Osteoblast (primary cell): ENCODE results near the gene CELSR2. TPM values are rescaled to one million over a fixed set of nuclear protein-coding genes. Genes with fewer than 3 reads are reported as not detected.

Experiments
- DNase-seq: peaks from one replicate; pipeline ENCODE4 v3.0.0; 2011; ENCODE audit warnings: low spot score, mixed read lengths; ENCODE audit not compliant: insufficient read length; ENCODE audit errors: missing footprints
- H2AFZ ChIP-seq: 2 replicates; pipeline ENCODE4 v1.6.0; 2011; ENCODE audit warnings: mild to moderate bottlenecking, low read length
- H3K27ac ChIP-seq: 2 replicates; pipeline ENCODE4 v1.5.1; 2011; ENCODE audit warnings: mild to moderate bottlenecking, low read depth, low read length, moderate library complexity
- H3K27me3 ChIP-seq: 2 replicates; pipeline ENCODE4 v1.6.0; 2012; ENCODE audit warnings: mild to moderate bottlenecking, control low read depth, inconsistent platforms, low read length, moderate library complexity; ENCODE audit not compliant: insufficient read depth
- H3K36me3 ChIP-seq: 2 replicates; pipeline ENCODE4 v1.5.1; 2011; ENCODE audit warnings: mild to moderate bottlenecking, low read length, control low read depth, moderate library complexity; ENCODE audit not compliant: insufficient read depth
- H3K4me1 ChIP-seq: 2 replicates; pipeline ENCODE4 v1.5.1; 2011; ENCODE audit warnings: mild to moderate bottlenecking, low read length, control low read depth, moderate library complexity; ENCODE audit not compliant: insufficient read depth
- H3K4me2 ChIP-seq: 2 replicates; pipeline ENCODE4 v1.6.0; 2011; ENCODE audit warnings: mild to moderate bottlenecking, low read length; ENCODE audit not compliant: insufficient read depth
- H3K4me3 ChIP-seq: fragments of 200-600 bp; sonication (generic); 3 replicates; pipeline ENCODE4 v1.5.1; 2012; ENCODE audit warnings: mild to moderate bottlenecking, low read length, inconsistent platforms; ENCODE audit not compliant: insufficient read depth
- H3K79me2 ChIP-seq: 2 replicates; pipeline ENCODE4 v1.6.0; 2012; ENCODE audit warnings: mild to moderate bottlenecking, low read length, control low read depth, inconsistent platforms; ENCODE audit not compliant: insufficient read depth
- H3K9me3 ChIP-seq: 2 replicates; pipeline ENCODE4 v1.5.1; 2011; ENCODE audit warnings: low read depth, low read length, control low read depth
- H4K20me1 ChIP-seq: 2 replicates; pipeline ENCODE4 v1.6.0; 2012; ENCODE audit warnings: mild to moderate bottlenecking, low read length, control low read depth; ENCODE audit not compliant: insufficient read depth
- total RNA-seq: library from RNA; depleted of rRNA; stranded (reverse); fragments of >200 nt; gene quantifications from 2 replicates; pipeline ENCODE4 v1.2.3, GENCODE V29; 2012
- TF ChIP-seq, protein P1 (sequence below): IDR thresholded peaks from 2 replicates; pipeline ENCODE4 v1.5.1; 2011; ENCODE audit warnings: mild to moderate bottlenecking, low read depth, low read length, moderate library complexity; ENCODE audit errors: extremely low read depth

Gene CELSR2
- total RNA-seq, 1 donor, result 1.4 TPM

DNA sequence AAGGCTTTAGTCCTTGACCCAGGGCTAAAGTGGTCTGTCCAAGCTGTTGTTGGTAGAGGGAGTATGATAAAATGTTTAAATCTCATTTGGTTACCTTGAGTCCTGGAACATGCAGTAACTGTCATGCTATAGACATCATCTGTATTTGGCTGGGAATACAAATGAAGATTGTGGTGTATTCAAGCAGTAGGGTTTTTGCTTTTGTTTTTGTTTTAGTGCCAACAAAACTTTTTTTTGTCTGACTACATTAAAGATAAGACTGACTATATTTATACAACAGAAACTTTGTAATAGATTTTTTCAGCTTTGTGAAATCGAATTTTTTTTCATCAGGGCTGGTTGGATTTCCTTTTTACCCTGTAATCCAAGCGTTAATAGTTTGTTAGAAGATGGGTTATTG, 43.0 kb upstream of the CELSR2 start:
- Histone ChIP-seq H4K20me1 (no peaks in the 10 kb centered on the region), H3K9me3 (no peaks in the 10 kb centered on the region), H3K4me3 (no peak overlapping the region), H3K36me3 (no peaks in the 10 kb centered on the region), H3K79me2 (no peaks in the 10 kb centered on the region), H2AFZ (no peak overlapping the region), H3K27me3 (no peaks in the 10 kb centered on the region), H3K27ac (no peak overlapping the region), H3K4me1 (peaks cover 16% of the 10 kb centered on the region), H3K4me2 (no peak overlapping the region)
- TF ChIP-seq, protein P1, sequence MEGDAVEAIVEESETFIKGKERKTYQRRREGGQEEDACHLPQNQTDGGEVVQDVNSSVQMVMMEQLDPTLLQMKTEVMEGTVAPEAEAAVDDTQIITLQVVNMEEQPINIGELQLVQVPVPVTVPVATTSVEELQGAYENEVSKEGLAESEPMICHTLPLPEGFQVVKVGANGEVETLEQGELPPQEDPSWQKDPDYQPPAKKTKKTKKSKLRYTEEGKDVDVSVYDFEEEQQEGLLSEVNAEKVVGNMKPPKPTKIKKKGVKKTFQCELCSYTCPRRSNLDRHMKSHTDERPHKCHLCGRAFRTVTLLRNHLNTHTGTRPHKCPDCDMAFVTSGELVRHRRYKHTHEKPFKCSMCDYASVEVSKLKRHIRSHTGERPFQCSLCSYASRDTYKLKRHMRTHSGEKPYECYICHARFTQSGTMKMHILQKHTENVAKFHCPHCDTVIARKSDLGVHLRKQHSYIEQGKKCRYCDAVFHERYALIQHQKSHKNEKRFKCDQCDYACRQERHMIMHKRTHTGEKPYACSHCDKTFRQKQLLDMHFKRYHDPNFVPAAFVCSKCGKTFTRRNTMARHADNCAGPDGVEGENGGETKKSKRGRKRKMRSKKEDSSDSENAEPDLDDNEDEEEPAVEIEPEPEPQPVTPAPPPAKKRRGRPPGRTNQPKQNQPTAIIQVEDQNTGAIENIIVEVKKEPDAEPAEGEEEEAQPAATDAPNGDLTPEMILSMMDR, result no peak
- no peak for DNase-seq

DNA sequence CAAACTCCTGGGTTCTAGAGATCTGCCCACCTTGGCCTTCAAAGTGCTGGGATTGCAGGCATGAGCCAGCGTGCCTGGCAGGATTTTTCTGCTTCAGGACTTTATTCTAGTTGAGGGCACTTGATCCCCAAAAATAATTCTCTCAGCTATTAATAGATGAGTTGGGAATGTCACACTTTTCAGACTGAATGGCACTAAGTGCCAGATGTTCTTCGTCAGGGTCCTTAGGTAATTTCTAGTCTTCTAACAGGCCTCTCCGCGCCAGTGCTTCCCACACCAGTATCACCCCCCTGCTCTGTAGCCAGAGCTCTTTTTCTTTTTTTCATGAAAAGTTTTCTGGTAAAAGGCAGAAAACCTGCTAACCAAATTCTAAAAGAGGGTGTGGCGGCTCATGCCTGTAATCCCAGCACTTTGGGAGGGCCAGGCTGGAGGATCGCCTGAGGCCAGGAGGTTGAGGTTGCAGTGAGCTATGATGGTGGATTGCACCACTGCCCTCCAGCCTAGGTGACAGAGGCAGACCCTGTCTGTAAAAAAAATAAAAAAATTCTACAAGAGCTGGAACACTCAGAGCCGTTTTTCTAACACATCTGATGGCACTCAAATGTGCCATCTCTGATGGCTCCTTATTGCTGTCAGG, 41.8 kb upstream of the CELSR2 start:
- Histone ChIP-seq H3K27ac (no peak overlapping the region), H3K4me3 (no peak overlapping the region), H3K36me3 (no peaks in the 10 kb centered on the region), H2AFZ (no peak overlapping the region), H3K79me2 (no peaks in the 10 kb centered on the region), H3K9me3 (no peaks in the 10 kb centered on the region), H3K4me2 (no peak overlapping the region), H3K4me1 (peaks cover 11% of the 10 kb centered on the region), H4K20me1 (no peaks in the 10 kb centered on the region), H3K27me3 (no peaks in the 10 kb centered on the region)
- TF ChIP-seq, protein P1, result no peak
- DNase-seq, result no peak

DNA sequence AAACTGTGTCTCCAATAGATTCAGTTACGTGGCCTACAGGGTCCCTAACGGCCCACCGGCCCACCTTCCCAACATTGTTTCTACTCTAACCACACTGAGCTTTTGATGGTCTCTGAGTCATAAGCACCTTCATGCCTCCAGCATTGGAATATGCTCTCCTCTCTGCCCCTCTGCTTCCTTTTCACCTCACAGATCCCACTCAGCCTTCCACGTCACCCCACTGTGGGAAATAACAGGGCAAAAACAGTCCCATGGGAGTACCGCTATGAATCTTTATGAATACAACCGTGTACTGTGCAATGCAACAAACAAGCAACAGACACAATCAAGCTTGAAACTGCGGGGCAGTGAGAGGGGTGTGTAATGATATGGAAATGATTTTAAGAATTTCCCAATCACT, 40.9 kb upstream of the CELSR2 start:
- no peaks in the 10 kb centered on the region for H4K20me1 ChIP-seq
- H3K4me3 ChIP-seq, result peak overlapping the region; percentile 61
- H3K4me1 ChIP-seq, result peaks cover 12% of the 10 kb centered on the region
- H3K27me3 ChIP-seq, result no peaks in the 10 kb centered on the region
- no peak for DNase-seq
- H3K36me3 ChIP-seq, result no peaks in the 10 kb centered on the region
- H3K79me2 ChIP-seq, result no peaks in the 10 kb centered on the region
- no peak overlapping the region for H2AFZ ChIP-seq
- H3K4me2 ChIP-seq, result peak overlapping the region; percentile 88
- H3K9me3 ChIP-seq, result no peaks in the 10 kb centered on the region
- TF ChIP-seq, protein P1, result no peak
- H3K27ac ChIP-seq, result no peak overlapping the region

DNA sequence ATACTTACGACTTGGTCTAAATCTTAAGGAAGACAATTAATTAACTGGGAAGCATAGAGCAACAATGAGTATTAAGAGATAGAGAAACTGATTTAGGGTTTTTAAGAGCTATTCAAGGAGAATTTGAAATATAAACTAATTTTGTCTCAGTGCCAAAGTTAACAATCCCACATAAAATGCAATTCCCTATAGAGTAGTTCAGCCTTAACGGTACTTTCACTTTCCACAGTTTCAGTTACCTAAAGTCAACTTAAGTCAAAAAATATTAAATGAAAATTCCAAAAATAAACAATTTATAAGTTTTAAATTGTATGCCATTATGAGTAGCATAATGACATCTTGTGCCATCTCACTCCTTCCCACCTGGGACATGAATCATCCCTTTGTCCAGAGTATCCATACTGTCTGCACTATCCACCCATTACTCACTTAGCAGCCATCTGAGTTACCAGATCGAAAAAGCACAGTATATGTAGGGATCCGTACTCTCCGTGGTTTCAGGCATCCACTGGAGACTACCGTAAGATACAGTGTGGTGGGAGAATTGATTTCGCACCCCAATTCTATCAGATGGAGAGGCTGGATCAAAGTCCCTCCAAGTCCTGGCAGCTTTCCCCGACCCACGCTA, 40.4 kb upstream of the CELSR2 start:
- H3K4me3 ChIP-seq, result peak overlapping the region; percentile 61
- H4K20me1 ChIP-seq, result no peaks in the 10 kb centered on the region
- TF ChIP-seq, protein P1, result no peak
- no peaks in the 10 kb centered on the region for H3K36me3 ChIP-seq
- no peaks in the 10 kb centered on the region for H3K9me3 ChIP-seq
- no peaks in the 10 kb centered on the region for H3K27me3 ChIP-seq
- H3K79me2 ChIP-seq, result peaks cover 3% of the 10 kb centered on the region
- DNase-seq, result peak; percentile 65
- H3K4me2 ChIP-seq, result peak overlapping the region; percentile 88
- H3K27ac ChIP-seq, result peak overlapping the region; percentile 42
- peaks cover 14% of the 10 kb centered on the region for H3K4me1 ChIP-seq
- H2AFZ ChIP-seq, result peak overlapping the region; percentile 81
